Measurements from ENCODE around the gene TYR.
"Not testable (repeated sequence)": the region's sequence is repeated elsewhere in the genome, so short reads cannot be mapped to it uniquely, and the experiment has no call there.

The TYR gene

GRCh38 chr11:89235976-89236375, 58.3 kb downstream of the TYR start:
- TF ChIP-seq, protein P1, sequence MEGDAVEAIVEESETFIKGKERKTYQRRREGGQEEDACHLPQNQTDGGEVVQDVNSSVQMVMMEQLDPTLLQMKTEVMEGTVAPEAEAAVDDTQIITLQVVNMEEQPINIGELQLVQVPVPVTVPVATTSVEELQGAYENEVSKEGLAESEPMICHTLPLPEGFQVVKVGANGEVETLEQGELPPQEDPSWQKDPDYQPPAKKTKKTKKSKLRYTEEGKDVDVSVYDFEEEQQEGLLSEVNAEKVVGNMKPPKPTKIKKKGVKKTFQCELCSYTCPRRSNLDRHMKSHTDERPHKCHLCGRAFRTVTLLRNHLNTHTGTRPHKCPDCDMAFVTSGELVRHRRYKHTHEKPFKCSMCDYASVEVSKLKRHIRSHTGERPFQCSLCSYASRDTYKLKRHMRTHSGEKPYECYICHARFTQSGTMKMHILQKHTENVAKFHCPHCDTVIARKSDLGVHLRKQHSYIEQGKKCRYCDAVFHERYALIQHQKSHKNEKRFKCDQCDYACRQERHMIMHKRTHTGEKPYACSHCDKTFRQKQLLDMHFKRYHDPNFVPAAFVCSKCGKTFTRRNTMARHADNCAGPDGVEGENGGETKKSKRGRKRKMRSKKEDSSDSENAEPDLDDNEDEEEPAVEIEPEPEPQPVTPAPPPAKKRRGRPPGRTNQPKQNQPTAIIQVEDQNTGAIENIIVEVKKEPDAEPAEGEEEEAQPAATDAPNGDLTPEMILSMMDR (IDR thresholded peaks at IDR 0.05; ENCODE audit: unreplicated experiment in 3 of 3), result no peak
- Mint-ChIP-seq H3K27me3 (ENCODE audit: low read depth) (no peaks in the 10 kb centered on the region), H3K27ac (no peak overlapping the region), H3K4me1 (no peaks in the 10 kb centered on the region), H3K9me3 (no peaks in the 10 kb centered on the region), H3K4me3 (no peak overlapping the region), H3K36me3 (ENCODE audit: low read depth) (no peaks in the 10 kb centered on the region)

GRCh38 chr11:89247007-89247406, 69.3 kb downstream of the TYR start:
- not testable (repeated sequence) for H3K4me3 Mint-ChIP-seq; H3K9me3 Mint-ChIP-seq; H3K36me3 Mint-ChIP-seq (ENCODE audit: low read depth); H3K4me1 Mint-ChIP-seq; H3K27me3 Mint-ChIP-seq (ENCODE audit: low read depth); H3K27ac Mint-ChIP-seq

DNA sequence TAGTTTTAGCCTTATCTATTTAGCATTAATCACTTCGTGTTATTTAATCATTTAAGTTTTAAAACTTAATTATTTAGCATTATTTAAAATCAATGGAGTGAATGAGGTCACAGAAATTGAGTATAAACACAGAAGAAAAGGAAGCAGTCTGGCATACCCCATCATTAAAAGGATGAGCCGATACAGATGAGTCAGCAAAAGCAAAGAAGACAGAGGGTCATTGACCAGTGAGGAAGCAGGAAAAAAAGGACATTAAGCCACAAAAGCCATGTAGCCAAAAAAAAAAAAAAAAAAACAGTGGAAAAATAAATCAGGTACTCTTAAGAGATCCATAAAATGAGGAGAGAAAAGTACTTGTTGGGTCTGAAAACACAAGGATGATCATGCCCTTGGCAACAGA, 71.5 kb downstream of the TYR start:
- Mint-ChIP-seq H3K27me3 (ENCODE audit: low read depth) (peaks cover 3% of the 10 kb centered on the region), H3K9me3 (peaks cover 3% of the 10 kb centered on the region), H3K36me3 (ENCODE audit: low read depth) (no peaks in the 10 kb centered on the region), H3K4me3 (no peak overlapping the region), H3K4me1 (no peaks in the 10 kb centered on the region), H3K27ac (no peak overlapping the region)
- TF ChIP-seq, protein P1 (IDR thresholded peaks at IDR 0.05; ENCODE audit: unreplicated experiment in 3 of 3), result no peak

GRCh38 chr11:89261483-89261882, 83.8 kb downstream of the TYR start:
- H3K36me3 Mint-ChIP-seq (ENCODE audit: low read depth); H3K27ac Mint-ChIP-seq; H3K27me3 Mint-ChIP-seq (ENCODE audit: low read depth); H3K4me3 Mint-ChIP-seq; H3K4me1 Mint-ChIP-seq; H3K9me3 Mint-ChIP-seq: not testable (repeated sequence)

GRCh38 chr11:89267660-89268302, 90.1 kb downstream of the TYR start:
- Mint-ChIP-seq H3K4me1 (no peaks in the 10 kb centered on the region), H3K27ac (no peak overlapping the region), H3K4me3 (no peak overlapping the region), H3K36me3 (ENCODE audit: low read depth) (no peaks in the 10 kb centered on the region), H3K9me3 (peaks cover 6% of the 10 kb centered on the region), H3K27me3 (ENCODE audit: low read depth) (no peaks in the 10 kb centered on the region)
- TF ChIP-seq, protein P1 (IDR thresholded peaks at IDR 0.05; ENCODE audit: unreplicated experiment in 3 of 3), result no peak

DNA sequence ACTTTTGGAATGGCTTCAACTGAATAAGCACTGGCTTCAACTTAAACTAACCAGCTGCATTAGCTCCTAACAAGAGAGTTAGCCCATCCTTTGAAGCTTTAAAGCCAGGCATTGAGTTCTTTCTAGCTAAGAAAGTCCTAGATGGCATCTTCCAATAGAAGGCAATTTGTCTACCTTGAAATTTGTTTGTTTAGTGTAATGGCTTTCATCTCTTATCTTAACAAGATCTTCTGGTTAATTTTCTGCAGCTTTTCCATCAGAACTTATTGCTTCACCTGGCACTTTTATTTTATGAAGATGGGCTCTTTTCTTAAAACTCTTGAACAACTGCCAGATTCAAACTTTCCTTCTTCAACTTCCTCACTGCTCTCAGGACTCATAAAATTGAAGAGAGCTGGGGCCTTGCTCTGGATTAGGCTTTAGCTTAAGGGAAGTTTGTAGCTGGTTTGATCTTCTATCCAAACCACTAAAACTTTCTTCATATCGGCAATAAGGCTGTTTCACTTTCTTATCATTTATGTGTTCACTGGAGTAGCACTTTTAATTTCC, 94.9 kb downstream of the TYR start:
- not testable (repeated sequence) for H3K27me3 Mint-ChIP-seq (ENCODE audit: low read depth); H3K36me3 Mint-ChIP-seq (ENCODE audit: low read depth); H3K9me3 Mint-ChIP-seq; H3K4me1 Mint-ChIP-seq; H3K27ac Mint-ChIP-seq; H3K4me3 Mint-ChIP-seq

DNA sequence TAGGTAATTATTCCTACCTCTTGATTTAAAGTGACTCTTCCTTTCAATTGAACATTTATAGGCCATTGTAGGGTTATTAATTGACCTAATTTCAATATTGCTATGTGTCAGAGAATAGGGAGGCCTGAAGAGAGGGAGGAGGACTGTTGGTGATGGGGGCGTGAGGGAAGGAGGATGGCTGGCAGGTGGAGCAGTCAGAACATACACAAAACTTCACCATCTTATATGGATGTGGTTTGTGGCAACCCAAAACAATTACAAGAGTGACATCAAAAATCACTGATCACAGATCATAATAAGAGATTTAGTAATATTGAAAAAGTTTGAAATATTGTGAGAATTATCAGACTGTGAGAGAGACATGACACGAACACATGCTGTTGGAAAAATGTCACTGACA, 95.5 kb downstream of the TYR start:
- not testable (repeated sequence) for H3K27me3 Mint-ChIP-seq (ENCODE audit: low read depth); H3K4me1 Mint-ChIP-seq; H3K4me3 Mint-ChIP-seq; H3K9me3 Mint-ChIP-seq; H3K27ac Mint-ChIP-seq; H3K36me3 Mint-ChIP-seq (ENCODE audit: low read depth)

DNA sequence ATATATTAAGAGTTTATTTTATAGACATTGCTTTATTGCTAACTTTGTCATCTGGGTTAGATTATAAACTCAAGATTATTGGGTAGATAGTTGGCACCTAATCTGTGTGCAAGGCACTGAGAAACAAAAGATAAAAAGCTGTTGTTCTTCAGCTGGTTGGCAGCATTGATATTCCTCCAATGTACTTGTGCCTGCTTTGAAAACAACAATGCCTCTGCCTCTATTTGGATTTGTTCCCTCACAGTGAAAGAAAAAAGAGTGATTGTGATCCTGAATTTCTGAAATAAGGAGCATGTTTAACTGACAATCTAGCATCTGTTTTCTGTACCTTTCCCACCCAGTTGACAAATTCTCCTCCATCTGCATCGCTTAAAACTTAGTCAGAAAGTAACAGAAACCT, 98.3 kb downstream of the TYR start:
- Mint-ChIP-seq H3K9me3 (peaks cover 6% of the 10 kb centered on the region), H3K27ac (no peak overlapping the region), H3K27me3 (ENCODE audit: low read depth) (no peaks in the 10 kb centered on the region), H3K4me1 (no peaks in the 10 kb centered on the region), H3K36me3 (ENCODE audit: low read depth) (no peaks in the 10 kb centered on the region), H3K4me3 (no peak overlapping the region)
- TF ChIP-seq, protein P1 (IDR thresholded peaks at IDR 0.05; ENCODE audit: unreplicated experiment in 3 of 3), result no peak

All from nephron (organoid).